ENCODE measurements around the gene PI16.

Gene PI16

DNA sequence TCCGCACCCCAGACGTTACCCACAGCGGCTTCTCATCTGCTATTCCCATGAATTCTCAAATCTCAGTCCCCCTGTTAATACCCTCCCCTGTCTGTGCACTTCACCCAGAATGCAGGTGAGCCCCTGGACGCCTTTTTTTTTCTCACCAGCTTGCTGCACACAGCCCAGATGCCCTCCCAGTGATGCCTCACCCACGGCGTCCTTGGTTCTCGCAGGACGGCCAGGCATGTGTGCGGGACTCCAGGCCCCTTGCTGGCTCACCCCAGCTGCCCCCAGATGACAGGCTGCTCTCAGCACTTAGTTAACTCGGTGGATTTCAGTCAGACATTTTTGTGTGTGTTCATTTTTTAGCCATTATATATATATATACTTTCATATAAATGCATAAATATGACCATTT, 25.4 kb upstream of the PI16 start:
- Histone ChIP-seq H2AFZ (ENCODE audit: insufficient read depth, low read length, poor library complexity) (no peak overlapping the region), H4K91ac (ENCODE audit: low read depth, low read length) (no peak overlapping the region), H4K8ac (ENCODE audit: low read depth, low read length) (no peak overlapping the region), H3K14ac (ENCODE audit: low read length) (no peak overlapping the region), H3K23ac (ENCODE audit: low read length) (no peak overlapping the region), H3K9me3 (ENCODE audit: insufficient read depth, low read depth, low read length) (no peaks in the 10 kb centered on the region), H3K79me2 (ENCODE audit: control insufficient read depth, insufficient read depth, low read length, poor library complexity) (no peaks in the 10 kb centered on the region), H2BK5ac (ENCODE audit: low read depth, low read length, poor library complexity) (no peak overlapping the region), H3K36me3 (ENCODE audit: control insufficient read depth in 1 of 2, insufficient read depth in 2 of 2, low read length in 2 of 2) (peaks cover 0 to 2% of the 10 kb centered on the region in 2 experiments), H3K79me1 (ENCODE audit: low read length) (no peaks in the 10 kb centered on the region), H4K12ac (ENCODE audit: low read depth, low read length) (no peak overlapping the region), H3K4me3 (ENCODE audit: low read depth, low read length) (no peak overlapping the region), H3K18ac (ENCODE audit: low read length) (no peak overlapping the region), H3K27me3 (ENCODE audit: insufficient read depth, low read length) (no peaks in the 10 kb centered on the region), H3K9ac (ENCODE audit: low read length) (no peak overlapping the region), H2BK120ac (ENCODE audit: insufficient read depth, low read length, poor library complexity) (no peak overlapping the region), H3K4me1 (ENCODE audit: control insufficient read depth in 1 of 2, insufficient read depth in 2 of 2, low read length in 2 of 2) (peaks cover 0 to 3% of the 10 kb centered on the region in 2 experiments), H3K4ac (ENCODE audit: low read depth, low read length) (no peak overlapping the region), H3K27ac (ENCODE audit: low read depth, low read length) (no peak overlapping the region), H3K4me2 (ENCODE audit: low read length) (no peak overlapping the region), H2AK5ac (ENCODE audit: low read length) (no peak overlapping the region), H2BK12ac (ENCODE audit: low read length) (no peak overlapping the region)
- DNase-seq: no peak
- WGBS (ENCODE audit: extremely low coverage, insufficient coverage, insufficient read length): no CpG with 5 or more reads among the region's 10 CpGs

DNA sequence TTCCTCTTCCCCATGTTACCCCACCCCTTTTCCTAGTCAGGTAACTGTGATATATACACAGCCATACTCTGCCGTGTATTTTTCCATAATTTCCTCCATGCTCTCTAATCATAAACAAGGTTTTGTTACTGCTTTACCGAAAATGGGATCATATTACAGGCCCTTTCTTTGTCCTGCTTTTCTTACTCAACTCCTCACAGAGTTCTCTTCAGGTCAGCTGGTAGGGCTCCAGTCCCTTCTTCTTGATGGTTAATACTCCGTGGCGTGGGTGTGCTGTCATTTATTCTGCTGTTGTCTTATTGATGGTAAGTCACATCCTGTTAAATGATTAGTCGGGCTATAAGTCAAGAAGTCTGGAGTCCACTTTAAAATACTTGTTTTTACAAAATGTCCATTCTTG, 24.9 kb upstream of the PI16 start:
- peaks cover 0 to 2% of the 10 kb centered on the region in 2 experiments for H3K36me3 ChIP-seq (ENCODE audit: control insufficient read depth in 1 of 2, insufficient read depth in 2 of 2, low read length in 2 of 2)
- no peaks in the 10 kb centered on the region for H3K27me3 ChIP-seq (ENCODE audit: insufficient read depth, low read length)
- no peak overlapping the region for H2AFZ ChIP-seq (ENCODE audit: insufficient read depth, low read length, poor library complexity)
- no peak overlapping the region for H2AK5ac ChIP-seq (ENCODE audit: low read length)
- H4K91ac ChIP-seq (ENCODE audit: low read depth, low read length): no peak overlapping the region
- H3K4me2 ChIP-seq (ENCODE audit: low read length): no peak overlapping the region
- no peak for DNase-seq
- H3K79me2 ChIP-seq (ENCODE audit: control insufficient read depth, insufficient read depth, low read length, poor library complexity): no peaks in the 10 kb centered on the region
- H3K14ac ChIP-seq (ENCODE audit: low read length): no peak overlapping the region
- no peak overlapping the region for H2BK5ac ChIP-seq (ENCODE audit: low read depth, low read length, poor library complexity)
- no peak overlapping the region for H3K9ac ChIP-seq (ENCODE audit: low read length)
- H4K12ac ChIP-seq (ENCODE audit: low read depth, low read length): no peak overlapping the region
- WGBS (ENCODE audit: extremely low coverage, insufficient coverage, insufficient read length): no CpG with 5 or more reads among the region's 5 CpGs
- no peak overlapping the region for H3K18ac ChIP-seq (ENCODE audit: low read length)
- H3K4me3 ChIP-seq (ENCODE audit: low read depth, low read length): no peak overlapping the region
- no peak overlapping the region for H4K8ac ChIP-seq (ENCODE audit: low read depth, low read length)
- no peak overlapping the region for H3K4ac ChIP-seq (ENCODE audit: low read depth, low read length)
- no peak overlapping the region for H3K23ac ChIP-seq (ENCODE audit: low read length)
- no peak overlapping the region for H3K27ac ChIP-seq (ENCODE audit: low read depth, low read length)
- no peaks in the 10 kb centered on the region for H3K79me1 ChIP-seq (ENCODE audit: low read length)
- no peak overlapping the region for H2BK120ac ChIP-seq (ENCODE audit: insufficient read depth, low read length, poor library complexity)
- H2BK12ac ChIP-seq (ENCODE audit: low read length): no peak overlapping the region
- no peaks in the 10 kb centered on the region for H3K9me3 ChIP-seq (ENCODE audit: insufficient read depth, low read depth, low read length)
- peaks cover 0 to under 1% of the 10 kb centered on the region in 2 experiments for H3K4me1 ChIP-seq (ENCODE audit: control insufficient read depth in 1 of 2, insufficient read depth in 2 of 2, low read length in 2 of 2)

DNA sequence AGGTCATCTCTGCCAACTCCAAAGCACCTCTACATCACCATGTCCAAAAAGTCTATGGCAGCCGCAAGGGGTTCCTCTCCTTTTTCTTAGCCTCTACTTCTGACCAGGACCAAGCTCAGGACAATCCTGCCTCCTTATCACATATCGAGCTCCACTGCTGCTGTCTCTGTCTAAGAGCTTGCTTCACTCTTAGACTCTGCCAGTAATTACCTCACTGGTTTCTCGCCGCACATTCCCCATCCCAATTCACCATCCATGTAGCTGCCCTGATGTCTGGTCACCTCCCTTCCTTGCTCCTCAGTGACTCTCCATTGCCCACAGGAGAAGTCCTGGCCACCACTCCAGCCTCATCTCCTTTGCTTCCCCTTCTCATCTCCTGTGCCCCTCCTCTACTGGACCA, 24.1 kb upstream of the PI16 start:
- Histone ChIP-seq H2BK12ac (ENCODE audit: low read length) (no peak overlapping the region), H4K12ac (ENCODE audit: low read depth, low read length) (no peak overlapping the region), H2AFZ (ENCODE audit: insufficient read depth, low read length, poor library complexity) (no peak overlapping the region), H2BK120ac (ENCODE audit: insufficient read depth, low read length, poor library complexity) (no peak overlapping the region), H3K27ac (ENCODE audit: low read depth, low read length) (no peak overlapping the region), H3K4me1 (ENCODE audit: control insufficient read depth in 1 of 2, insufficient read depth in 2 of 2, low read length in 2 of 2) (no peaks in the 10 kb centered on the region), H3K4me3 (ENCODE audit: low read depth, low read length) (no peak overlapping the region), H3K27me3 (ENCODE audit: insufficient read depth, low read length) (no peaks in the 10 kb centered on the region), H4K8ac (ENCODE audit: low read depth, low read length) (no peak overlapping the region), H2AK5ac (ENCODE audit: low read length) (no peak overlapping the region), H3K14ac (ENCODE audit: low read length) (no peak overlapping the region), H3K9me3 (ENCODE audit: insufficient read depth, low read depth, low read length) (no peaks in the 10 kb centered on the region), H3K23ac (ENCODE audit: low read length) (no peak overlapping the region), H3K4me2 (ENCODE audit: low read length) (no peak overlapping the region), H3K36me3 (ENCODE audit: control insufficient read depth in 1 of 2, insufficient read depth in 2 of 2, low read length in 2 of 2) (no peaks in the 10 kb centered on the region), H3K4ac (ENCODE audit: low read depth, low read length) (no peak overlapping the region), H3K18ac (ENCODE audit: low read length) (no peak overlapping the region), H3K79me2 (ENCODE audit: control insufficient read depth, insufficient read depth, low read length, poor library complexity) (no peaks in the 10 kb centered on the region), H3K9ac (ENCODE audit: low read length) (no peak overlapping the region), H3K79me1 (ENCODE audit: low read length) (no peaks in the 10 kb centered on the region), H4K91ac (ENCODE audit: low read depth, low read length) (no peak overlapping the region), H2BK5ac (ENCODE audit: low read depth, low read length, poor library complexity) (no peak overlapping the region)
- no CpG with 5 or more reads among the region's 4 CpGs for WGBS (ENCODE audit: extremely low coverage, insufficient coverage, insufficient read length)
- DNase-seq: no peak

DNA sequence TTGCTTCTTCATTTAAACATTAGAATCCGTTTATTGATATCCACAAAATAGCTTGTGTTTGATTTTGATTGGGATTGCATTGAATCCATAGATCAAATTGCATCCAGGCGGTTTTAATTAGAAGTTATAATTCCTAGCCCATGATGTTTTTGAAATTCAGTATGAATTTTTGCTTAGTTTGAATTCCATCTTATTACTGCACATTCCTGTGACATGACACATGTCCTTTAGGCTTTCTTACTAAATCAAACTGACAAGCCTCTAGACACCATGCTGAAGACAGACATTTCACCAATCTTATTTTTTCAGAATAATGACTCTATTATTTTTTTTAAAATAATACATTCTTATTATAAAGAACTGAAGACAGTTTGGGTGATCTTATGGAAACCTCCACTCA, 21.4 kb upstream of the PI16 start:
- H3K23ac ChIP-seq (ENCODE audit: low read length): no peak overlapping the region

More for the DNA sequence above, 21.4 kb upstream of the PI16 start:
- no peak overlapping the region for H2BK5ac ChIP-seq (ENCODE audit: low read depth, low read length, poor library complexity)
- H3K14ac ChIP-seq (ENCODE audit: low read length): no peak overlapping the region
- H2BK120ac ChIP-seq (ENCODE audit: insufficient read depth, low read length, poor library complexity): no peak overlapping the region
- H4K91ac ChIP-seq (ENCODE audit: low read depth, low read length): no peak overlapping the region
- no peak overlapping the region for H3K4me2 ChIP-seq (ENCODE audit: low read length)
- H3K18ac ChIP-seq (ENCODE audit: low read length): no peak overlapping the region
- H3K36me3 ChIP-seq (ENCODE audit: control insufficient read depth in 1 of 2, insufficient read depth in 2 of 2, low read length in 2 of 2): no peaks in the 10 kb centered on the region
- no peak overlapping the region for H2AK5ac ChIP-seq (ENCODE audit: low read length)
- no peaks in the 10 kb centered on the region for H3K9me3 ChIP-seq (ENCODE audit: insufficient read depth, low read depth, low read length)
- H3K9ac ChIP-seq (ENCODE audit: low read length): no peak overlapping the region
- H2BK12ac ChIP-seq (ENCODE audit: low read length): no peak overlapping the region
- H3K79me2 ChIP-seq (ENCODE audit: control insufficient read depth, insufficient read depth, low read length, poor library complexity): no peaks in the 10 kb centered on the region
- H3K79me1 ChIP-seq (ENCODE audit: low read length): no peaks in the 10 kb centered on the region
- no peaks in the 10 kb centered on the region for H3K27me3 ChIP-seq (ENCODE audit: insufficient read depth, low read length)
- H3K4ac ChIP-seq (ENCODE audit: low read depth, low read length): no peak overlapping the region
- DNase-seq: peak in 1 of 2 donors; percentile 68
- no peak overlapping the region for H4K12ac ChIP-seq (ENCODE audit: low read depth, low read length)
- no peak overlapping the region for H4K8ac ChIP-seq (ENCODE audit: low read depth, low read length)
- no peak overlapping the region for H3K27ac ChIP-seq (ENCODE audit: low read depth, low read length)
- no CpG with 5 or more reads among the region's 2 CpGs for WGBS (ENCODE audit: extremely low coverage, insufficient coverage, insufficient read length)
- no peaks in the 10 kb centered on the region for H3K4me1 ChIP-seq (ENCODE audit: control insufficient read depth in 1 of 2, insufficient read depth in 2 of 2, low read length in 2 of 2)
- no peak overlapping the region for H3K4me3 ChIP-seq (ENCODE audit: low read depth, low read length)
- H2AFZ ChIP-seq (ENCODE audit: insufficient read depth, low read length, poor library complexity): no peak overlapping the region
